D721Med (cell line): ENCODE results near the gene INPP5F.
"Not testable (repeated sequence)": the region's sequence is repeated elsewhere in the genome, so short reads cannot be mapped to it uniquely, and the experiment has no call there.

Experiments used
- DNase-seq: peaks from one replicate; pipeline ENCODE4 v3.0.0; 2011; ENCODE audit warnings: low spot score; ENCODE audit not compliant: insufficient read length
- FAIRE-seq: peaks from 2 replicates; lab custom pipeline; 2011; peaks lifted over from hg19 to GRCh38; lab: Jason Lieb, UNC
- TF ChIP-seq, protein P1 (sequence below): IDR thresholded peaks from 2 replicates; pipeline ENCODE4 v1.5.1; 2012; ENCODE audit warnings: mild to moderate bottlenecking, control low read depth; ENCODE audit not compliant: insufficient read depth; ENCODE audit errors: missing control alignments

INPP5F gene

DNA sequence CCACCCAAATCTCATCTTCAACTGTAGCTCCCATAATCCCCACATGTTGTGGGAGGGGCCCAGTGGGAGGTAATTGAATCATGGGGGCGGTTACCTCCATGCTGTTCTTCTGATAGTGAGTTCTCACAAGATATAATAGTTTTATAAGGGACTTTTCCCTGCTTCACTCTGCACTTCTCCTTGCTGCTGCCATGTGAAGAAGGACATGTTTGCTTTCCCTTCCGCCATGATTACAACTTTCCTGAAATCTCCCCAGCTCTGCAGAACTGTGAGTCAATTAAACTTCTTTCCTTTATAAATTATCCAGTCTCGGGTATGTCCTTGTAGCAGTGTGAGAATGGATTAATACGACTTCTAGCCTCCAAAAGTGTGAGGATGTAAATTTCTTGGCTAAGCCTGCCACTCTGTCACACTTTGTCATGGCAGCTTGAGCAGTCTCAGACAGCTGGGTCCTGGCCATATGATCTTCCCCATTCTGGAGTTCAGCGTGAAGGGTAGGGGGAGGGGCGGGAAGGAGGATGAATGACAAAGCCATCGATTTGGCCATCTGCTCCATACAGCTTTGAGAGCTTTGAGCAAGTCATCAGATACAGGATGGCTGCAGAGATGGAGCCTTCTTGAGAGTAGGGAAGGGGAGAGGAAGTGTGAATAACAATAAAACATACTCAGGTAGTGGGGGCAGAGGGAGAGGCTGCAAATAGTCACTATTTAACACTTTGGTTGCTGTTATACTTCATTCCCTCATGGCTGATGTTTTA, 19.1 kb upstream of the INPP5F start:
- no peak for FAIRE-seq
- TF ChIP-seq, protein P1, sequence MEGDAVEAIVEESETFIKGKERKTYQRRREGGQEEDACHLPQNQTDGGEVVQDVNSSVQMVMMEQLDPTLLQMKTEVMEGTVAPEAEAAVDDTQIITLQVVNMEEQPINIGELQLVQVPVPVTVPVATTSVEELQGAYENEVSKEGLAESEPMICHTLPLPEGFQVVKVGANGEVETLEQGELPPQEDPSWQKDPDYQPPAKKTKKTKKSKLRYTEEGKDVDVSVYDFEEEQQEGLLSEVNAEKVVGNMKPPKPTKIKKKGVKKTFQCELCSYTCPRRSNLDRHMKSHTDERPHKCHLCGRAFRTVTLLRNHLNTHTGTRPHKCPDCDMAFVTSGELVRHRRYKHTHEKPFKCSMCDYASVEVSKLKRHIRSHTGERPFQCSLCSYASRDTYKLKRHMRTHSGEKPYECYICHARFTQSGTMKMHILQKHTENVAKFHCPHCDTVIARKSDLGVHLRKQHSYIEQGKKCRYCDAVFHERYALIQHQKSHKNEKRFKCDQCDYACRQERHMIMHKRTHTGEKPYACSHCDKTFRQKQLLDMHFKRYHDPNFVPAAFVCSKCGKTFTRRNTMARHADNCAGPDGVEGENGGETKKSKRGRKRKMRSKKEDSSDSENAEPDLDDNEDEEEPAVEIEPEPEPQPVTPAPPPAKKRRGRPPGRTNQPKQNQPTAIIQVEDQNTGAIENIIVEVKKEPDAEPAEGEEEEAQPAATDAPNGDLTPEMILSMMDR = no peak
- no peak for DNase-seq

DNA sequence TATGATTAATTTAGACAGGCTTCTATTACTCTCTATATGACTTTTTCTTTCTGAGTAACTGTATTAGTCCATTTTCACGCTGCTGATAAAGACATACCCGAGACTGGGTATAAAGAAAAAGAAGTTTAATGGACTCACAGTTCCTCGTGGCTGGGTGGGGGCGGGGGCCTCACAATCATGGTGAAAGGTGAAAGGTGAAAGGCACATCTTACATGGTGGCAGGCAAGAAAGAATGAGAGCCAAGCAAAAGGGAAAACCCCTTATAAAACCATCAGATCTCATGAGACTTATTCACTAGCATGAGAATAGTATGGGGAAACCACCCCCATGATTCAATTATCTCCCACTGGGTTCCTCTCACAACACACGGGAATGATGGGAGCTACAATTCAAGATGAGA, 18.5 kb upstream of the INPP5F start:
- FAIRE-seq, DNase-seq: not testable (repeated sequence)

DNA sequence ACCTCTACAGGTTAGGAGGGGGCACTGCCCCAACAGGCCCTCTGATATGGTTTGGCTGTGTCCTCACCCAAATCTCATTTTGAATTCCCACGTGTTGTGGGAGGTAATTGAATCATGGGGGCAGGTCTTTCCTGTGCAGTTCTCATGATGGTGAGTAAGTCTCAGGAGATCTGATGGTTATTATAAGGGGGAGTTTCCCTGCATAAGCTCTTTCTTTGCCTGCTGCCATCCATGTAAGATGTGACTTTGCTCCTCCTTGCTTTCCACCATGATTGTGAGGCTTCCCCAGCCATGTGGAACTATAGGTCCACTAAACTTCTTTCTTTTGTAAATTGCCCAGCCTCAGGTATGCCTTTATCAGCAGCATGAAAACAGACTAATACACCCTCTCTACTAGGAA, 14.9 kb upstream of the INPP5F start:
- not testable (repeated sequence) for FAIRE-seq, DNase-seq

DNA sequence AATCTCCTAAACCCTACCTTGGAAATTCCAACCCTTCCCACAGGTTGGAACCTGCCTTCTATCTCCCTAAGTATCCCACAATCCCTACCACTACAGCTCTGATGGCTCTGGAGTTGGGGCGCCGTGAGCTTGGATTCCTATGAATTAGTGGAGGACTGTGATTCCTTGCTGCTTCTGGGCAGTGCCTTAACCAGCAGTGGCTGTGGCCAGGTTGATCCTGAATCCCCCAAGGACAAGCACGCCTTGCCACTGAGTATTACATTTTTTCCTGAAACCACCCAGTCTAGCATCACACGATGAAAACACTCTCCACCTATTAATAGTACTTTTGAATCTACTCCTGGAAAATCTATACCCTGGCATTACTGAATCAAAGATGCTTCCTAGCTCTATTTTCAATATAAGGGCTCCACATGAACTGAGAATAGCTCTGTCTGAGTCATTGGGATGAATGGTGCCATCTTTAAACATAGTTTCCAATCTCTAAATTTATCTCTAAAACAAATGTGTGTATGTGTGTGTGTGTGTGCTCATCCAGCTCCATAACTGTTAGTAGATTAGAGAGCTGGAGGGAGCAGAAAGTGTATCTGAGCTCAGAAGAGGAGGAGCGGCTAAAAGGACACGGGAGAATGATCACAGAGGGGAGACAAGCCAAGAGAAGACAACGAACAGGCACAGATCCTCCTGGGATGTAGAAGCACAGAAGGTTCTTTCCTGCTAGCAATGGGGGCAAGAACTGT, 11.9 kb upstream of the INPP5F start:
- no peak for FAIRE-seq
- DNase-seq = no peak
- TF ChIP-seq, protein P1 = no peak

DNA sequence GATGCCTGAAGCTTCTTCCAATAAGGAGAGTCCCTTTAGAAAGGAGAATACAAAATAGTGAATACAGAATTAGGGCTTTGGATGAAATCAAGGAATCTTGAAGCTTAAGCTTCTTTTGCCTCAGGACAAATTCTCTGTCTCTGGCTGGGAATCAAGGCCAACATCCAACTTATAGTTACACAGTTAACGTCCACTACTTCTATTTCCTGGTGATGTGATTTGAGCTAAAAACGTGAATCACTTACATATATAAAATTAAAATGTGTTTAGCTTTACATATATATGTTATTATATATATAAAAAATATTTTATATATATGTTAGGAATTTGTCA, 11.4 kb upstream of the INPP5F start:
- DNase-seq (no peak), FAIRE-seq (no peak)
- TF ChIP-seq, protein P1 = no peak

DNA sequence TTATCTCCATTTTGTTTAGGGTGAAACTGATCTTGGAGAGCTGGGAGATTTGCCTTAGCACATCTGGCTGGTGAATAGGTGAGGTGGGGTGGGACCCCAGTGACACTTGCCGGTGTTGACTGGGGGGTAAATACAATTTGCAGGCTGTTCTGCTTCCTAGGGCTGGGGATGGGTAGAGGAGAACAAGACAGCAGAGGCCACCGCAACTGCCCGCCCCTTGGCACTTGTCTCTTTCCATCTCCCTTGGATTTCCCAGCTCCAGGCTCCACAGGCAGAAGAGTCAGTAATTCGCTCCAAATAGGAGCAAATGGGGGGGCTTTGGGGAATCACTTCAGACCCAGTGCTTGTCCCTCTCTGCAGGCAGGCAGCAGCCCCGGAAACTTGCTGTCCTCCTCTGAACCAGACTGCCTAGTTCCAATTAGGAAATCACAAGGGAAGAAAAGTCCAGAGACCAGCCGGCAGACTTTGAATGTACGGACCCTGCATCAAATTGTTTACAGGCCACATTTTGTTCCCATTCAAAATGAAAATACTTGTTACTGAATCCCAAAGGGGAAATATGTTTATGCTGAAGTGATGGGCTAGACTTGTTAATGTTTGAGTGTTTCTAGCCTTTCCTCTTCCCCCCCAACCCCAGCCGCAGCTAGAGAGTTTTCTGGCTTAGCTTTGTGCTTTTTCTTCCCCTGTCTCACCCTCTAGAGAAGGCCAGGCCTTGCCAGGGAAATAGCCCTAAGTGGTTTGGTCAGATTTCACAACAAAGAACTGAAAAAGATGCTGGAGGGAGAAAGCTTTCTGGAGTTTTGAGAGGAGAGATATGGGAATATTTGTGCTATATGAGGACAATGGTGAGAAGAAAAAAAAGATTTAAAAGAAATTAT, 10.0 kb upstream of the INPP5F start:
- no peak for FAIRE-seq
- TF ChIP-seq, protein P1 = no peak
- no peak for DNase-seq

DNA sequence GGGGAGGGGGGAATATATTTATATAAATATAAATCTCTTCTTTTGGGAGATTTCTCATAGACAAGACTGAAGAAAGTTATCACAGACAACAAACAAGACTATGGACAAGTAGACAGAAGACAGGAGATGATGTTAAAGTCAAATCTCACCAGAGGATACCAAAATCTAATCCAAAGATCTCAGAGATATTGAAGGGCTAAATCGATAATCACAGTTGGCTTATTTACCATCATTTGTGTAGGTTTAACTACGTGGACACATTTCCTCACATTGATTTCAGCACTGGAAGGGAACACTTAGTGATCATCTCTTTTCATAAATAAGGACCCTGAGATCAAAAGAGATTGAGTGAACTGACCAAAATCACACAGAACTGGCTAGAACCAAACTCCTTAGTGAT, 2.7 kb upstream of the INPP5F start:
- DNase-seq (no peak), FAIRE-seq (no peak)
- TF ChIP-seq, protein P1 = no peak
